ENCODE results near the gene WASF3.

DNA sequence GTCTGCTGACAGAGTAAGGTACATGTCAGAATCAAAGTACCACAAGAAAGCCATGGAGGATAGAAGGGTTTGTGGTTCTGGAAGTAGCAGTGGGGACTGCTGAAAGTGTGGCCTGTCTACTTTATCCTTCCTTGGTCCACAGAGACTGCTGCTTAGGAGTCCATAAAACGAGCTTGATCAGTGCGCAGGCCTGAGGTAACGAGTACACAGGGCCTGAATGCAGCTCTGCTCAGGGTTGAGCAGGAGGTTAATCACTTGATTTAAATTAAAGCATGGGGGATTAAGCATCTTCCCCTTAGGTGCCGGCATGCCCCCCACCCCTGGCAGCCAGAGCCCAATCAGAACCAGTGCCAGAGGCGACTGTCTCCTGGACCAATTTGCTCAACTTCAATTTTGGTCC is 34.9 kb upstream of the WASF3 start:
- TF ChIP-seq, protein P1, sequence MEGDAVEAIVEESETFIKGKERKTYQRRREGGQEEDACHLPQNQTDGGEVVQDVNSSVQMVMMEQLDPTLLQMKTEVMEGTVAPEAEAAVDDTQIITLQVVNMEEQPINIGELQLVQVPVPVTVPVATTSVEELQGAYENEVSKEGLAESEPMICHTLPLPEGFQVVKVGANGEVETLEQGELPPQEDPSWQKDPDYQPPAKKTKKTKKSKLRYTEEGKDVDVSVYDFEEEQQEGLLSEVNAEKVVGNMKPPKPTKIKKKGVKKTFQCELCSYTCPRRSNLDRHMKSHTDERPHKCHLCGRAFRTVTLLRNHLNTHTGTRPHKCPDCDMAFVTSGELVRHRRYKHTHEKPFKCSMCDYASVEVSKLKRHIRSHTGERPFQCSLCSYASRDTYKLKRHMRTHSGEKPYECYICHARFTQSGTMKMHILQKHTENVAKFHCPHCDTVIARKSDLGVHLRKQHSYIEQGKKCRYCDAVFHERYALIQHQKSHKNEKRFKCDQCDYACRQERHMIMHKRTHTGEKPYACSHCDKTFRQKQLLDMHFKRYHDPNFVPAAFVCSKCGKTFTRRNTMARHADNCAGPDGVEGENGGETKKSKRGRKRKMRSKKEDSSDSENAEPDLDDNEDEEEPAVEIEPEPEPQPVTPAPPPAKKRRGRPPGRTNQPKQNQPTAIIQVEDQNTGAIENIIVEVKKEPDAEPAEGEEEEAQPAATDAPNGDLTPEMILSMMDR (IDR thresholded peaks at IDR 0.05 in 4 of 5, conservative IDR thresholded peaks at IDR 0.05 in 1 of 5) = no peak
- TF ChIP-seq POLR2A (IDR thresholded peaks at IDR 0.05) = no peak

Measured in gastrocnemius medialis (tissue), 4 donors.